TTC549 (cell line): Measurements from ENCODE around the gene MYO5B.

Source experiments
- FAIRE-seq: peaks from 2 replicates; lab custom pipeline; 2012; peaks lifted over from hg19 to GRCh38; lab: Jason Lieb, UNC

MYO5B gene

GRCh38 chr18:50144540-50144939, 50.4 kb downstream of the MYO5B start:
- no peak for FAIRE-seq

- FAIRE-seq: no peak
Observed at GRCh38 chr18:50143886-50144285, 51.1 kb downstream of the MYO5B start.

- FAIRE-seq: no peak
Observed at GRCh38 chr18:50143294-50143693, 51.7 kb downstream of the MYO5B start.

GRCh38 chr18:50142441-50143120, 52.4 kb downstream of the MYO5B start:
- FAIRE-seq: no peak

- no peak for FAIRE-seq
Observed at GRCh38 chr18:50138181-50139064, 56.5 kb downstream of the MYO5B start.

- FAIRE-seq: no peak
Observed at GRCh38 chr18:50135903-50136302, 59.0 kb downstream of the MYO5B start.

- FAIRE-seq: no peak
Observed at GRCh38 chr18:50133526-50133925, 61.4 kb downstream of the MYO5B start.

GRCh38 chr18:50131591-50131990, 63.4 kb downstream of the MYO5B start:
- FAIRE-seq: no peak

- no peak for FAIRE-seq
Observed at GRCh38 chr18:50128506-50129271, 66.3 kb downstream of the MYO5B start.

- FAIRE-seq: no peak
Observed at GRCh38 chr18:50127516-50128210, 67.3 kb downstream of the MYO5B start.

- no peak for FAIRE-seq
Observed at GRCh38 chr18:50126471-50126870, 68.5 kb downstream of the MYO5B start.

GRCh38 chr18:50125456-50125855, 69.5 kb downstream of the MYO5B start:
- FAIRE-seq: no peak

- no peak for FAIRE-seq
Observed at GRCh38 chr18:50119296-50119695, 75.7 kb downstream of the MYO5B start.

GRCh38 chr18:50117863-50118262, 77.1 kb downstream of the MYO5B start:
- no peak for FAIRE-seq

- FAIRE-seq: no peak
Observed at GRCh38 chr18:50115095-50115494, 79.9 kb downstream of the MYO5B start.

GRCh38 chr18:50114448-50114847, 80.5 kb downstream of the MYO5B start:
- no peak for FAIRE-seq

GRCh38 chr18:50113726-50114125, 81.2 kb downstream of the MYO5B start:
- no peak for FAIRE-seq

GRCh38 chr18:50111398-50111797, 83.5 kb downstream of the MYO5B start:
- FAIRE-seq: no peak

GRCh38 chr18:50107468-50107977, 87.4 kb downstream of the MYO5B start:
- FAIRE-seq: no peak

- FAIRE-seq: no peak
Observed at GRCh38 chr18:50105027-50105426, 89.9 kb downstream of the MYO5B start.

GRCh38 chr18:50104421-50104820, 90.5 kb downstream of the MYO5B start:
- FAIRE-seq: no peak
